DOHH2 (cell line): ENCODE data around the gene SIRT1.

Source experiments
- EZH2phosphoT487 ChIP-seq: fragments of 200-600 bp; sonication (generic); IDR thresholded peaks from 2 replicates; pipeline ENCODE4 v1.6.1; 2017; ENCODE audit warnings: borderline replicate concordance, mild to moderate bottlenecking, antibody characterized with exemption, low read length, moderate library complexity, mixed read lengths
- TF ChIP-seq, protein P1 (sequence below): fragments of 200-600 bp; sonication (generic); IDR thresholded peaks from one replicate; pipeline ENCODE4 v1.5.1; 2014; ENCODE audit warnings: antibody characterized with exemption, mild to moderate bottlenecking, low read depth, low read length; ENCODE audit not compliant: poor library complexity, severe bottlenecking

DNA sequence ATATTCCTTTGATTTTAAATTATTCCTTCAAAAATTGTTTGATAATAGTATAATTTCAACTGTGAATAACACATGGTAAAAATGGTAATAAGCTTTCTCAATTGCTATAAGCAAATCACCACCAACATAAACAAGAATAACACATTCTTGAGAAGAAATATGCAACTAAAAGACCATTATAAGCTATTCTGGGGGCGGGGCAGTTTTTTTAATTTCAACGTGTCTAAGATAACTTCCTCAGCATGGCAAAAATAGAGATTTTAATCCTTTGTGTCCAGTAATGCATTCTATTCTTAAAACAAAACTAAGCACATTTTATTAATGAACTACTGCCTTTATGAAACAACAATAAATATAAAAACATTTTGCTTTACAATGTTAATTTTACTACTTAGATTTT, 48.0 kb upstream of the SIRT1 start:
- TF ChIP-seq, protein P1, sequence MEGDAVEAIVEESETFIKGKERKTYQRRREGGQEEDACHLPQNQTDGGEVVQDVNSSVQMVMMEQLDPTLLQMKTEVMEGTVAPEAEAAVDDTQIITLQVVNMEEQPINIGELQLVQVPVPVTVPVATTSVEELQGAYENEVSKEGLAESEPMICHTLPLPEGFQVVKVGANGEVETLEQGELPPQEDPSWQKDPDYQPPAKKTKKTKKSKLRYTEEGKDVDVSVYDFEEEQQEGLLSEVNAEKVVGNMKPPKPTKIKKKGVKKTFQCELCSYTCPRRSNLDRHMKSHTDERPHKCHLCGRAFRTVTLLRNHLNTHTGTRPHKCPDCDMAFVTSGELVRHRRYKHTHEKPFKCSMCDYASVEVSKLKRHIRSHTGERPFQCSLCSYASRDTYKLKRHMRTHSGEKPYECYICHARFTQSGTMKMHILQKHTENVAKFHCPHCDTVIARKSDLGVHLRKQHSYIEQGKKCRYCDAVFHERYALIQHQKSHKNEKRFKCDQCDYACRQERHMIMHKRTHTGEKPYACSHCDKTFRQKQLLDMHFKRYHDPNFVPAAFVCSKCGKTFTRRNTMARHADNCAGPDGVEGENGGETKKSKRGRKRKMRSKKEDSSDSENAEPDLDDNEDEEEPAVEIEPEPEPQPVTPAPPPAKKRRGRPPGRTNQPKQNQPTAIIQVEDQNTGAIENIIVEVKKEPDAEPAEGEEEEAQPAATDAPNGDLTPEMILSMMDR = no peak
- TF ChIP-seq EZH2phosphoT487 = no peak
